ENCODE results near the gene EDC4. TPM values are rescaled to one million over a fixed set of nuclear protein-coding genes. Genes with fewer than 3 reads are reported as not detected.

Gene EDC4
- total and polyA plus RNA-seq, 2 of the 13 experiments (the other 11 are each of a cell fraction or from before 2014, with no cell fraction given): 51.4 to 59.1 TPM

DNA sequence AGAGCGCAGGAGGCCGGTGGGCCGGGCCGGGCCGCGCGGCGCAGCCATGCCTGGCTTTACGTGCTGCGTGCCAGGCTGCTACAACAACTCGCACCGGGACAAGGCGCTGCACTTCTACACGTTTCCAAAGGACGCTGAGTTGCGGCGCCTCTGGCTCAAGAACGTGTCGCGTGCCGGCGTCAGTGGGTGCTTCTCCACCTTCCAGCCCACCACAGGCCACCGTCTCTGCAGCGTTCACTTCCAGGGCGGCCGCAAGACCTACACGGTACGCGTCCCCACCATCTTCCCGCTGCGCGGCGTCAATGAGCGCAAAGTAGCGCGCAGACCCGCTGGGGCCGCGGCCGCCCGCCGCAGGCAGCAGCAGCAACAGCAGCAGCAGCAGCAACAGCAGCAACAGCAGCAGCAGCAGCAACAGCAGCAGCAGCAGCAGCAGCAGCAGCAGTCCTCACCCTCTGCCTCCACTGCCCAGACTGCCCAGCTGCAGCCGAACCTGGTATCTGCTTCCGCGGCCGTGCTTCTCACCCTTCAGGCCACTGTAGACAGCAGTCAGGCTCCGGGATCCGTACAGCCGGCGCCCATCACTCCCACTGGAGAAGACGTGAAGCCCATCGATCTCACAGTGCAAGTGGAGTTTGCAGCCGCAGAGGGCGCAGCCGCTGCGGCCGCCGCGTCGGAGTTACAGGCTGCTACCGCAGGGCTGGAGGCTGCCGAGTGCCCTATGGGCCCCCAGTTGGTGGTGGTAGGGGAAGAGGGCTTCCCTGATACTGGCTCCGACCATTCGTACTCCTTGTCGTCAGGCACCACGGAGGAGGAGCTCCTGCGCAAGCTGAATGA is 30.1 kb upstream of the EDC4 start (continued):
- TF ChIP-seq, protein P1, sequence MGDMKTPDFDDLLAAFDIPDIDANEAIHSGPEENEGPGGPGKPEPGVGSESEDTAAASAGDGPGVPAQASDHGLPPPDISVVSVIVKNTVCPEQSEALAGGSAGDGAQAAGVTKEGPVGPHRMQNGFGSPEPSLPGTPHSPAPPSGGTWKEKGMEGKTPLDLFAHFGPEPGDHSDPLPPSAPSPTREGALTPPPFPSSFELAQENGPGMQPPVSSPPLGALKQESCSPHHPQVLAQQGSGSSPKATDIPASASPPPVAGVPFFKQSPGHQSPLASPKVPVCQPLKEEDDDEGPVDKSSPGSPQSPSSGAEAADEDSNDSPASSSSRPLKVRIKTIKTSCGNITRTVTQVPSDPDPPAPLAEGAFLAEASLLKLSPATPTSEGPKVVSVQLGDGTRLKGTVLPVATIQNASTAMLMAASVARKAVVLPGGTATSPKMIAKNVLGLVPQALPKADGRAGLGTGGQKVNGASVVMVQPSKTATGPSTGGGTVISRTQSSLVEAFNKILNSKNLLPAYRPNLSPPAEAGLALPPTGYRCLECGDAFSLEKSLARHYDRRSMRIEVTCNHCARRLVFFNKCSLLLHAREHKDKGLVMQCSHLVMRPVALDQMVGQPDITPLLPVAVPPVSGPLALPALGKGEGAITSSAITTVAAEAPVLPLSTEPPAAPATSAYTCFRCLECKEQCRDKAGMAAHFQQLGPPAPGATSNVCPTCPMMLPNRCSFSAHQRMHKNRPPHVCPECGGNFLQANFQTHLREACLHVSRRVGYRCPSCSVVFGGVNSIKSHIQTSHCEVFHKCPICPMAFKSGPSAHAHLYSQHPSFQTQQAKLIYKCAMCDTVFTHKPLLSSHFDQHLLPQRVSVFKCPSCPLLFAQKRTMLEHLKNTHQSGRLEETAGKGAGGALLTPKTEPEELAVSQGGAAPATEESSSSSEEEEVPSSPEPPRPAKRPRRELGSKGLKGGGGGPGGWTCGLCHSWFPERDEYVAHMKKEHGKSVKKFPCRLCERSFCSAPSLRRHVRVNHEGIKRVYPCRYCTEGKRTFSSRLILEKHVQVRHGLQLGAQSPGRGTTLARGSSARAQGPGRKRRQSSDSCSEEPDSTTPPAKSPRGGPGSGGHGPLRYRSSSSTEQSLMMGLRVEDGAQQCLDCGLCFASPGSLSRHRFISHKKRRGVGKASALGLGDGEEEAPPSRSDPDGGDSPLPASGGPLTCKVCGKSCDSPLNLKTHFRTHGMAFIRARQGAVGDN (CRISPR knock-in tag; IDR thresholded peaks at IDR 0.05): peak; percentile 78
- TF ChIP-seq CREM (IDR thresholded peaks at IDR 0.05) (no peak), CREM (CRISPR knock-in tag; IDR thresholded peaks at IDR 0.05) (no peak; the same call in 1 of the 2 replicates), ZNF75D (CRISPR knock-in tag; IDR thresholded peaks at IDR 0.05; ENCODE audit: borderline replicate concordance) (no peak), ZNF761 (CRISPR knock-in tag; conservative IDR thresholded peaks at IDR 0.05) (peak; percentile 68; the same call in 1 of the 2 replicates), ZNF777 (CRISPR knock-in tag; IDR thresholded peaks at IDR 0.05) (peak; percentile 97)
- TF ChIP-seq, protein P2, sequence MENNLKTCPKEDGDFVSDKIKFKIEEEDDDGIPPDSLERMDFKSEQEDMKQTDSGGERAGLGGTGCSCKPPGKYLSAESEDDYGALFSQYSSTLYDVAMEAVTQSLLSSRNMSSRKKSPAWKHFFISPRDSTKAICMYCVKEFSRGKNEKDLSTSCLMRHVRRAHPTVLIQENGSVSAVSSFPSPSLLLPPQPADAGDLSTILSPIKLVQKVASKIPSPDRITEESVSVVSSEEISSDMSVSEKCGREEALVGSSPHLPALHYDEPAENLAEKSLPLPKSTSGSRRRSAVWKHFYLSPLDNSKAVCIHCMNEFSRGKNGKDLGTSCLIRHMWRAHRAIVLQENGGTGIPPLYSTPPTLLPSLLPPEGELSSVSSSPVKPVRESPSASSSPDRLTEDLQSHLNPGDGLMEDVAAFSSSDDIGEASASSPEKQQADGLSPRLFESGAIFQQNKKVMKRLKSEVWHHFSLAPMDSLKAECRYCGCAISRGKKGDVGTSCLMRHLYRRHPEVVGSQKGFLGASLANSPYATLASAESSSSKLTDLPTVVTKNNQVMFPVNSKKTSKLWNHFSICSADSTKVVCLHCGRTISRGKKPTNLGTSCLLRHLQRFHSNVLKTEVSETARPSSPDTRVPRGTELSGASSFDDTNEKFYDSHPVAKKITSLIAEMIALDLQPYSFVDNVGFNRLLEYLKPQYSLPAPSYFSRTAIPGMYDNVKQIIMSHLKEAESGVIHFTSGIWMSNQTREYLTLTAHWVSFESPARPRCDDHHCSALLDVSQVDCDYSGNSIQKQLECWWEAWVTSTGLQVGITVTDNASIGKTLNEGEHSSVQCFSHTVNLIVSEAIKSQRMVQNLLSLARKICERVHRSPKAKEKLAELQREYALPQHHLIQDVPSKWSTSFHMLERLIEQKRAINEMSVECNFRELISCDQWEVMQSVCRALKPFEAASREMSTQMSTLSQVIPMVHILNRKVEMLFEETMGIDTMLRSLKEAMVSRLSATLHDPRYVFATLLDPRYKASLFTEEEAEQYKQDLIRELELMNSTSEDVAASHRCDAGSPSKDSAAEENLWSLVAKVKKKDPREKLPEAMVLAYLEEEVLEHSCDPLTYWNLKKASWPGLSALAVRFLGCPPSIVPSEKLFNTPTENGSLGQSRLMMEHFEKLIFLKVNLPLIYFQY (CRISPR knock-in tag; IDR thresholded peaks at IDR 0.05; ENCODE audit: borderline replicate concordance): no peak
